Cardiac fibroblast (primary cell): Measurements from ENCODE around the gene TRIM40.

Experiments
- DNase-seq, 2 donors: peaks; one replicate each; pipeline versions ENCODE4 v3.0.0 to v3.0.0-alpha.2; 2010; ENCODE audit warnings: low read depth in 2 of 2
- H3K4me3 ChIP-seq, 2 donors: replicated peaks in 1 of 2; 1 replicate in 1 of 2; 2 replicates in 1 of 2; pipeline ENCODE4 v1.5.1; 2011; ENCODE audit warnings: low read depth in 2 of 2, low read length in 2 of 2, mild to moderate bottlenecking in 2 of 2, moderate library complexity in 1 of 2
- CTCF ChIP-seq: IDR thresholded peaks from one replicate; pipeline ENCODE4 v1.5.1; 2011; ENCODE audit warnings: low read depth, mild to moderate bottlenecking, low read length, inconsistent platforms

TRIM40 gene

DNA sequence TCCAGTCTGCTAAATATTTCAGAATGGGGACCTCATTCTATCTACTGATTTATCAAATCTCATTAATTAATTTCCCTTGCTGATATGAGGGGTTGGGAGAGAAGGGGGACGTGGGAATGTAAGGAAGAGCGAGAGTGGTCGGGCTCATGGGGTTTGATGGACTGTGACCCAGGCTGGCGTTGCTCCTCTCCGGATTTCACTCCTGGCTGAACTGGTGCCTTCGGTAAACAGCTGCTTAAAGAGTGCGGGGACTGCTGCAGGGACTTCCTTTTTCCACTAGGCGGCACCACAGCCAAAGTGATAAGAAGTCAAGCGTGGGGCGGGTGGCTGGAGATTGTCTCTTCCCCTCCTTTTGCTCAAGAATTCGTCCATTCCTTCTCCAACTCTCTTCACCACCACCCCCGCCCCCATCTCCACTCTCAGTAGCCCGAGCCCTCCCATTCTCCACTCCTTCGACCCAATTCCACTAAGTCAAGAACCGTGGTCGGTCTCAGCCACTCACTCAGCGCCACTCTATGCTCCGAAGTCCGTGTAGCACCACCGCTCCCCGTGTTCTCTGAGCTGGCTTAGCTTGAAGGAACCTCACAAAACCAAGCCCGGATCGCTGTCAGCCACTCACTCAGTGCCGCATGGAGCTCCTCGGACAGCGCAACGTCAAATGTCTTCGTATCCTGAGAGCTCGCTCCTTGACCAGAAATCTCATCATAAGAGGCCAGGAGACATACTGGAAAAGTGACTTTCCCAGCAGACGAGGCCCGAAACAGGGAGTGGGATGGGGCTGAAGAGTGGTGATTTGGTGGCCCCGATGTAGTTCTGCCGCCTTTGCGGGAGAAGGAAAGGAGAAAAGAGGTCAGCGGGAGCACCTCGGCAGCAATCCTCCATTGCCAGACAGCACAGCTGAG, 32.7 kb upstream of the TRIM40 start:
- H3K4me3 ChIP-seq: peak overlapping the region; percentile 30 to 40
- TF ChIP-seq CTCF: peak; percentile 92
- peak; percentile 91 for DNase-seq

- TF ChIP-seq CTCF: no peak
- no peak for DNase-seq
- H3K4me3 ChIP-seq: no peak overlapping the region
Measured at GRCh38 chr6:30103872-30104179, 32.1 kb upstream of the TRIM40 start.

DNA sequence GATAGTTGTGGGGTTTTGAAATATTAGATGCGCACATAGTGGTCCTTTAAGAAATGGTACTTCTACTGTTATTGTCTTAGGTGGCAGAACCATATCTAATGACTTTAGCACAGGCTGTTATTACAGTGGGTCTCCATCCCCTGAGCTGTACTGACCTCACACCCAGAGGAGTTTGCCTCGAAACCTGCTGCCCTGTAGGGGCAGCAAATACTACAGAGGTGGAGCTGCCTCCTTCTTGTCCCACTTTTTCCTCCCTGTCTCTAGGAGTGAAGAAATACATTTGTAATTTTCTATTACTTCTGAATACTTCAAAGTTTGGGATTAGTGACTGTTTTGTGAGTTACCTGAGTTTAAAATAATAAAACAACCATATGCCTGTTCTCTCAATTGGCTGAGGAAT, 31.3 kb upstream of the TRIM40 start:
- no peak overlapping the region for H3K4me3 ChIP-seq
- DNase-seq: no peak
- TF ChIP-seq CTCF: no peak

DNA sequence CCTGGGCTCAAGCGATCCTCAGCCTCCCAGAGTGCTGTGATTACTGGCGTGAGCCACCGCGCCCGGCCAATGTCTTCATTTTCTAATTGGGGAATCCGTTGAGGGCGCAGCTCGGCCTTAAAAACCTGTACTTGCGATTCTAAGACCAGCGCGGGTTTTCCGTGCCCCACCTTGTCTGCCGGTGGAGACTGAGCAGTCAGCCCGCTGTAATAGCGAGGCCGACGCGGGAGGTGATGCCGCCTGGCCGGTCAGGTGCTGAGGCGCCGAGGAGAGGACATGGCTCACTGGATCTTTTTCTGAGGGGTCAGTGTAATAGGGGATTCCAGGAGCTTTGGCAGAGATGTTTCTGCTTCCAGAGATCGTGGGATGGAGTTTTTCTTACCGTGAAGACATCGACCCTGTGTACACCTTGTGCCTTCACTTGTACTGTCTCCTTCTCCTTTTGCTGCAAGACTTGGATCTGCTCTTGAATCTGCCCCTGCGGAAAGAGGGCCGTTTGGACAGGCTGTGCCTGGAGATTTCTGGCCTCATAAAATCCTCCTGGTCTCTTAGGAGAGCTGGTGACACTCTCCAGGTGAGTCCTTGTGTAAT, 24.6 kb upstream of the TRIM40 start:
- DNase-seq: no peak
- no peak for TF ChIP-seq CTCF
- H3K4me3 ChIP-seq: no peak overlapping the region

DNA sequence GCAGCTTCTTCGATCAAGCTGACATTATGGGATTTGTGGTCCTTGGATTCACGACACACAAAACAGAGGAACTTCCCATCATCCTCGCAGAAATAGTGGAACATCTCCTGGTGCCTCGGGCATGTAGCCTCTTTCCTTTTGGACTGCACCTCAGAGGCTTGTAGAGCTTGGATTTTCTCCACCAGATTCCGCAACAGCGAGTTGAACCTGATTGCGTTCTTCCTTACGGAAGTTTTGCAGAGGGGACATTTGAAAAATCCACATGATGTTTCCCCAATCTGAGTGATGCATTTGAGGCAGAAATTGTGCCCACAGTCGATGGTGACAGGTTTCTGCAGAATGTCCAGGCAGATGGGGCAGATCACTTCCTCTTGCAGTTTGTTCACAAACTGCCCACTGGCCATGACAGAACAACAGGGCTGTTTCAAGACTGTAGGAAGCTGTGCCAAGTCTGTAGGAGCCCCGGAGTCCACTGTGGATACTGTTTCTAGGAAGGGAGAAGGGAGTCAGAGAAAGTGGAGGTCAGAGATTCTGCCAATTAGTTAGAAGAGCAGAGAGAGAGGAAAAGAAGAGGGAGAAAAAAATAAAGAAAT, 23.4 kb upstream of the TRIM40 start:
- H3K4me3 ChIP-seq: no peak overlapping the region
- DNase-seq: no peak
- TF ChIP-seq CTCF: no peak

GRCh38 chr6:30113003-30113759, 22.8 kb upstream of the TRIM40 start, which contains the start of gene TRIM31:
TSS of gene TRIM31 (minus strand) at chr6:30113090. CDS start at chr6:30112805, 285 bp downstream.
- H3K4me3 ChIP-seq: no peak within 1 kb of the TSS
- DNase-seq: no peak
- no peak for TF ChIP-seq CTCF
